ENCODE results near the gene LYPD5.

GRCh38 chr19:43768273-43769050 lies 33.8 kb downstream of the LYPD5 start:
- TF ChIP-seq CTCF (IDR thresholded peaks at IDR 0.05) (no peak), POLR2A (IDR thresholded peaks at IDR 0.05) (no peak)
